WERI-Rb-1 (cell line): ENCODE measurements around the gene SVEP1.
"Not testable (repeated sequence)": the region's sequence is repeated elsewhere in the genome, so short reads cannot be mapped to it uniquely, and the experiment has no call there.

Experiments
- DNase-seq: peaks from one replicate; pipeline ENCODE4 v3.0.0-alpha.2; 2020
- H3K27ac ChIP-seq: fragments of 250-450 bp; sonication (Bioruptor Pico); 2 replicates; pipeline ENCODE4 v1.5.1; 2020; ENCODE audit warnings: mild to moderate bottlenecking, moderate library complexity
- H3K27me3 ChIP-seq: fragments of 250-450 bp; sonication (Bioruptor Pico); 2 replicates; pipeline ENCODE4 v1.5.1; 2021; ENCODE audit warnings: mild to moderate bottlenecking, low read depth, moderate library complexity; ENCODE audit not compliant: insufficient read depth, severe bottlenecking
- H3K36me3 ChIP-seq: fragments of 250-450 bp; sonication (Bioruptor Pico); 2 replicates; pipeline ENCODE4 v1.5.1; 2020; ENCODE audit warnings: mild to moderate bottlenecking, moderate library complexity
- H3K4me3 ChIP-seq: 2 replicates; pipeline ENCODE4 v1.5.1; 2011; ENCODE audit warnings: low read depth, mild to moderate bottlenecking, control low read depth, low read length
- H3K9me3 ChIP-seq: fragments of 250-450 bp; sonication (Bioruptor Pico); 2 replicates; pipeline ENCODE4 v1.5.1; 2021; ENCODE audit warnings: mild to moderate bottlenecking, moderate library complexity; ENCODE audit not compliant: severe bottlenecking
- CTCF ChIP-seq: IDR thresholded peaks from 2 replicates; pipeline ENCODE4 v1.5.1; 2011; ENCODE audit warnings: low read depth, mild to moderate bottlenecking, control low read depth, inconsistent platforms, low read length

The SVEP1 gene

DNA sequence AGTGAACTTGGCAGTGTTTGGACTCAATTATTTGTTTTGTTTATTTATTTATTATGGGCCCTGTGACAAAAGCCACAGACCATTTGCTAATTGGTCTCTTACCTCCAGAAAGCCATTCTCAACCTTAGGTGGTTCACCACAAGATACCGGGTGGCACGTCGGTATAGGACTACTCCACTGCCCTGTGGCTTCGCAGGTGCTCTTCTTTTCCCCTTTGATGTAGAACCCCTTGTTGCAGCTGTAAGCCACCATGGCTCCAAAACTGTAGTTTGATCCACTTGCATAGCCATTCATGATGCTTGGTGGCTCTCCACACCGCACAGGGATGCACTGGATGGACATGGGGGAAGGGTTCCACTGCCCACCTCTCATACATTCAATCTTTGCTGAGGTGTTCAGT, 168.6 kb downstream of the SVEP1 start:
- DNase-seq, result no peak
- H3K27me3 ChIP-seq, result peaks cover 77% of the 10 kb centered on the region
- no peak for TF ChIP-seq CTCF

GRCh38 chr9:110408598-110408997, 170.9 kb downstream of the SVEP1 start:
- Histone ChIP-seq H3K27ac (no peak overlapping the region), H3K9me3 (no peaks in the 10 kb centered on the region), H3K27me3 (peaks cover 77% of the 10 kb centered on the region), H3K36me3 (no peaks in the 10 kb centered on the region), H3K4me3 (no peak overlapping the region)
- no peak for DNase-seq
- TF ChIP-seq CTCF, result no peak

More for the DNA sequence above, 168.6 kb downstream of the SVEP1 start:
- Histone ChIP-seq H3K27ac (no peak overlapping the region), H3K4me3 (no peak overlapping the region), H3K9me3 (no peaks in the 10 kb centered on the region), H3K36me3 (no peaks in the 10 kb centered on the region)

- Histone ChIP-seq H3K4me3 (no peak overlapping the region), H3K27me3 (peaks cover 87% of the 10 kb centered on the region)
- no peak for TF ChIP-seq CTCF
Observed at GRCh38 chr9:110405858-110406443, 173.6 kb downstream of the SVEP1 start.

DNA sequence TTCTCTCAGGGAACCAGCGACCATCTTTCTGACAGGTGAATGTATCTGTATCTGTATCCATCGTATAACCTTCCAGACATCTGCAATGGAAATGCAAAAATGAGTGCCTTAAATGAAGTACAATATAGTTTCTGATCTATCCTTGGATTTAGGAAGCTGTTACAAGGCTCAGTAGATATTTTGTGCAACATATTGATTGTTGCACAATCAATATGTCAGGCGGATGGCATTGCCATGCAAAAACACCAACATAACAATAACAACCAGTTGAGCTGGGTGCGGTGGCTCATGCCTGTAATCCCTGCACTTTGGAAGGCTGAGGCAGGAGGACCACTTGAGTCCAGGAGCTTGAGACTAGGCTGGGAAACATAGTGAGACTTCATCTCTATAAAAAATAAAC, 175.1 kb downstream of the SVEP1 start:
- H3K4me3 ChIP-seq, result no peak overlapping the region
- H3K27me3 ChIP-seq, result peaks cover 81% of the 10 kb centered on the region
- H3K36me3 ChIP-seq, result no peaks in the 10 kb centered on the region
- H3K27ac ChIP-seq, result no peak overlapping the region
- H3K9me3 ChIP-seq, result no peaks in the 10 kb centered on the region
- DNase-seq, result no peak
- TF ChIP-seq CTCF, result no peak

More at GRCh38 chr9:110405858-110406443, 173.6 kb downstream of the SVEP1 start:
- H3K9me3 ChIP-seq, result no peaks in the 10 kb centered on the region
- H3K27ac ChIP-seq, result no peak overlapping the region
- no peak for DNase-seq
- no peaks in the 10 kb centered on the region for H3K36me3 ChIP-seq

DNA sequence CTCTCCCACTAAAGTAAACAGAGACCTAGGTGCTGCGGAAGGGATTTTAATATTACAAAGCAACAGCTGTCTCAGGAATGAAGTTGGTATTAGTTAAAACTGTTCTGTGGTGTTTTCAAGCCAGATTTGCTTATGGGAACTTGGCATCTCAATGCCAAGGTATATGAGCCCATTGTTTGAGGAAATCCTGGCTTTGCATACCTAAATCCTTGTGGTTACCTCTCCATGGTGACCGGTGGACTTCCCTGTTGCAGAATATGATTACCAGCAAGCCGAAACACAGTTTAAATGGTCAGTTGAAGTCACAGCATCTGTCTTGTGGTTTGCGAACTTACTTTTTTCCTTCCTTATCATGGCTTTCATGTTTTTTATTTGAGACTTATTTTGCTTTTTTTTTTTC, 179.6 kb downstream of the SVEP1 start:
- Histone ChIP-seq H3K27ac (no peak overlapping the region), H3K27me3 (peaks cover 43% of the 10 kb centered on the region), H3K4me3 (no peak overlapping the region), H3K36me3 (no peaks in the 10 kb centered on the region), H3K9me3 (no peaks in the 10 kb centered on the region)
- DNase-seq, result no peak
- TF ChIP-seq CTCF, result no peak

DNA sequence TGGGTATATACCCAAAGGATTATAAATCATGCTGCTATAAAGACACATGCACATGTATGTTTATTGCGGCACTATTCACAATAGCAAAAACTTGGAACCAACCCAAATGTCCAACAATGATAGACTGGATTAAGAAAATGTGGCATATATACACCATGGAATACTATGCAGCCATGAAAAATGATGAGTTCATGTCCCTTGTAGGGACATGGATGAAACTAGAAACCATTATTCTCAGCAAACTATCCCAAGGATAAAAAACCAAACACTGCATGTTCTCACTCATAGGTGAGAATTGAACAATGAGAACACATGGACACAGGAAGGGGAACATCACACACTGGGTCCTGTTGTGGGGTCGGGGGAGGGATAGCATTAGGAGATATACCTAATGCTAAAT, 180.5 kb downstream of the SVEP1 start:
- H3K27ac ChIP-seq, H3K4me3 ChIP-seq, H3K9me3 ChIP-seq, H3K36me3 ChIP-seq, DNase-seq: not testable (repeated sequence)
- peaks cover 33% of the 10 kb centered on the region for H3K27me3 ChIP-seq
